ENCODE results near the gene KHK.

The KHK gene

GRCh38 chr2:27082773-27083409 lies 3.7 kb upstream of the KHK start:
- DNase-seq: no peak

- DNase-seq: no peak
Observed at GRCh38 chr2:27083410-27084296, 2.9 kb upstream of the KHK start.

- no peak for DNase-seq
Observed at GRCh38 chr2:27084297-27085061, 2.1 kb upstream of the KHK start.

- DNase-seq: no peak
Observed at GRCh38 chr2:27085062-27085672, 1.4 kb upstream of the KHK start.

GRCh38 chr2:27085673-27086089 lies 891 bp upstream of the KHK start:
- DNase-seq: peak; percentile 60

GRCh38 chr2:27086090-27086723 lies 365 bp upstream of the KHK start:
- peak; percentile 100 for DNase-seq

- DNase-seq: no peak
Observed at GRCh38 chr2:27087823-27088410, 1.3 kb downstream of the KHK start.

GRCh38 chr2:27088634-27089033 lies 2.1 kb downstream of the KHK start:
- DNase-seq: no peak

GRCh38 chr2:27089111-27089954 lies 2.8 kb downstream of the KHK start:
- no peak for DNase-seq

- no peak for DNase-seq
Observed at GRCh38 chr2:27091746-27092695, 5.4 kb downstream of the KHK start.

- no peak for DNase-seq
Observed at GRCh38 chr2:27092696-27093429, 6.3 kb downstream of the KHK start.

GRCh38 chr2:27093430-27094352 lies 7.1 kb downstream of the KHK start:
- DNase-seq: no peak

- no peak for DNase-seq
Observed at GRCh38 chr2:27094353-27094984, 7.9 kb downstream of the KHK start.

- DNase-seq: no peak
Observed at GRCh38 chr2:27095427-27095744, 8.8 kb downstream of the KHK start.

- no peak for DNase-seq
Observed at GRCh38 chr2:27095745-27096651, 9.4 kb downstream of the KHK start.

GRCh38 chr2:27096748-27097297 lies 10.3 kb downstream of the KHK start:
- no peak for DNase-seq

All from activated CD4-positive, CD25-positive, alpha-beta regulatory T cell treated with anti-CD3 and anti-CD28 coated beads, Interleukin-2, amount 50 U/mL, for 72 hours (primary cell).